LNCaP clone FGC (cell line): Measurements from ENCODE around the gene ALDH3B2.
"Not testable (repeated sequence)": the region's sequence is repeated elsewhere in the genome, so short reads cannot be mapped to it uniquely, and the experiment has no call there.

ENCODE experiments used
- DNase-seq: peaks from one replicate; pipeline ENCODE4 v3.0.0-alpha.2; 2011; ENCODE audit warnings: low read depth
- H3K4me3 ChIP-seq: 2 replicates; pipeline ENCODE4 v1.5.1; 2011; ENCODE audit warnings: mild to moderate bottlenecking, low read depth, low read length, control low read depth
- TF ChIP-seq, protein P1 (sequence below): IDR thresholded peaks from 2 replicates; pipeline ENCODE4 v1.5.1; 2012; ENCODE audit warnings: mild to moderate bottlenecking; ENCODE audit not compliant: control insufficient read depth, insufficient read depth; ENCODE audit errors: extremely low read depth

Gene ALDH3B2

DNA sequence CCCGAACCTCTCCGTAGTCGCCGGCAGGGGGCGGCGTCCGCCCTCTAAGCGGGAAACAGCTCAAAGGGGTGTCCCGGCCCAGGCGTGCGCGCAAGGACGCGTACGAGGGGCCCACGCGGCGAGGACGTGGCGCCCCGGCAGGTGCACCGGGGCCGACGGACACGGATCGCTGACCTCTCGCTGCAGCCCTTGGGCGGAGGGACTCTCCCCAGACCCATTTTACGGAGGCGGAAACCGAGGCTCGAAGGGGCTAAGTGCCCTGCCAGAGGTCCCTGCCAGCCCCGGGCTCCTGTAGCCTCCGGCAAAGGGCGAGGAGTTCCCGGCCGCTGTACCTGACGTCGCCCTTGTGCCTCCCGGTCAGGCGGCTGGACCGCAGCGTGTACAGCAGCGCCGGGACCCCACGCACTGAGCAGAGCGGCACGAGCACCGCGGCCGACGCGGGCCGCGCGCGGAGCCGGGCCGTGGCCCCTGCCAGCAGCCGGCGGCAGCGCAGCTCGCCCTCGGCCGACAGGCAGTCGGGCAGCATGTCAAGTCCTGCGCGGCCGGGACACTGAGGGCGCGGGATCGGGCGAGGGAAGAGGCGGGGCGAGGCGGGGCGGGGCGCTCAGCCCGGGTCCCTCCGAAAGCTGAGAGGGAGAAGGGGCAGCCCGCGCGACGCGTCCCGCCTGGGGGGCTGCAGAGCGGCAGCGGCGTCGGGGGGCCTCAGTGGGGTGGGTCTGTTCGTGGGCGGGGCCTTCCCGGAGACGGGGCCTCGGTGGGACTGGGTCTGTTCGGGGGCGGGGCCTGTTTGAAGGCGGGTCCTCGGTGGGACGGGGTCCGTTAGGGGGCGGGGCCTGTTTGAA, 44.8 kb downstream of the ALDH3B2 start, which contains the start of gene NUDT8:
NUDT8 (minus strand) TSS at position 552 of the 842 bp plus-strand sequence; CDS start at position 526, 26 bp downstream.
- peak within 1 kb of the TSS; percentile 70 for H3K4me3 ChIP-seq
- TF ChIP-seq, protein P1, sequence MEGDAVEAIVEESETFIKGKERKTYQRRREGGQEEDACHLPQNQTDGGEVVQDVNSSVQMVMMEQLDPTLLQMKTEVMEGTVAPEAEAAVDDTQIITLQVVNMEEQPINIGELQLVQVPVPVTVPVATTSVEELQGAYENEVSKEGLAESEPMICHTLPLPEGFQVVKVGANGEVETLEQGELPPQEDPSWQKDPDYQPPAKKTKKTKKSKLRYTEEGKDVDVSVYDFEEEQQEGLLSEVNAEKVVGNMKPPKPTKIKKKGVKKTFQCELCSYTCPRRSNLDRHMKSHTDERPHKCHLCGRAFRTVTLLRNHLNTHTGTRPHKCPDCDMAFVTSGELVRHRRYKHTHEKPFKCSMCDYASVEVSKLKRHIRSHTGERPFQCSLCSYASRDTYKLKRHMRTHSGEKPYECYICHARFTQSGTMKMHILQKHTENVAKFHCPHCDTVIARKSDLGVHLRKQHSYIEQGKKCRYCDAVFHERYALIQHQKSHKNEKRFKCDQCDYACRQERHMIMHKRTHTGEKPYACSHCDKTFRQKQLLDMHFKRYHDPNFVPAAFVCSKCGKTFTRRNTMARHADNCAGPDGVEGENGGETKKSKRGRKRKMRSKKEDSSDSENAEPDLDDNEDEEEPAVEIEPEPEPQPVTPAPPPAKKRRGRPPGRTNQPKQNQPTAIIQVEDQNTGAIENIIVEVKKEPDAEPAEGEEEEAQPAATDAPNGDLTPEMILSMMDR, result peak; percentile 72
- peak; percentile 50 for DNase-seq

DNA sequence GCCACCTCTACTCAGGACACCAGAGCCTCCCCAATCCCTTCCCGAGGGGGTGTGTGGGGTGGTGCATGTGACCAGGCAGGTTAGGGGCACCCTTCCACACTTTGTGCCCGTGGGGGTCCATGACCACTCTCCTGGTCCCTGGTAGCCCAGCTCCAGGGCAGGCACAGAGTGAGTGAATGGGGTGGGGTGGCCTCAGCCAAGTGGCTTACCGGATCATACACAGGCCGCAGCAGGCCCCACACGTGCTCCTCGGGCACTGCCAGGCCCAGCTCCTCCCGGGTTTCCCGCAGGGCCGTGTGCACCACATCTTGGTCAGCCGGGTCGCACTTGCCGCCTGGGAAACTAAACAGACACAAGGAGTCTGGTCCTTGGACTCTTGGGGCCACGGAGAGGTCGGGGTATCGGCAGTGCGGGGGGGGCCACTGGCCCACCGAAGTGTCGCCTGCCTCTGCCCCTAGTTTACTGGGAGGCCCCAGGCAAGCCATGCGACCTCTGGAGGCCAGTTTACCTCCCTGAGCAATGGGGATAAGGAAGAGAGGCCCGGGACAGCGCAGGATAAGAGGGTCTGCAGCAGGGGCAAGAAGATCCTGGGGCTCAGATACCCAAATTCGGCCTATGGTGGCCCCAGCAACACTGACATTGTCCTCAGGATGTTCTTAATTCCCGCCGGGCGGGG, 45.6 kb downstream of the ALDH3B2 start:
- peak overlapping the region; percentile 70 for H3K4me3 ChIP-seq
- peak; percentile 14 for DNase-seq
- TF ChIP-seq, protein P1, result no peak

DNA sequence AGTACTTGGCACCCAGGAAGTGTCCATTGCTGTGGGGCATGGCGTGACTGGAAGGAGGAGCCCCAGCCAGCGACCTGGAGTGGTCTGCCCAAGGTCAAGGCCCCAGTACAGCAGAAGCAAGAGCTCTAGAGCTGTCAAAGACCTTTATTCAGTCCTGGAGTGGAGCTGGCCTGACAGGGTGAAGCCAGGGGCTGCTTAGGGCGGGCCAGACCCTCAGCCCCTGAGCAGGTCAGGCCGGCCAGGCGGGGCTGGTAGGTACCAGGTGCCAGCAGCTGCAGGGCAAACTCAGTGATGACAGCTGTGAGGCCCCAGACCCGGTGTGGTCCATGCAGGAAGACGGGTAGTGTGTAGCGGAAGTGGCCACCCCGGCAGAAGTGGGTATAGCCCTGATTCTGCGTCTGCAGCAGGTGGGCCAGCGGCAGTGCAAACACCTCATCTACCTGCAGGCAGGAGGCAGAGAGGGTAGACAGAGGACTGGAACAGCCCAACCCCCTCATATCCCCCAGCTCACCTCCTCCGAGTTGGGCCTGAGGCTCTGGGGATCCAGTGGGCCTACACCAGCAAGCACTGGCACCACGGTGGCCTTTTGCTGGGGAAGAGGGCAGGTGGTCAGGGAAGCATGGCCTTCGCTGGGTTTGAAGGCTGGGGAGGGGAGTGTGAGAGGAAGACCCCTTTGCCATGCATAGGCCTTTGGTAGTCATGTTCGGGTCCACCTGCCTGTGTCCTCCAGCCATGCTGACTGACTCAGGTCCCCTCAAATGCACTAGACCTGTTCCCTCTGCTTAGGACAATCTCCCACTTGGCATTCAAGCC, 46.4 kb downstream of the ALDH3B2 start:
- H3K4me3 ChIP-seq, result peak overlapping the region; percentile 70
- TF ChIP-seq, protein P1, result no peak
- DNase-seq, result no peak

DNA sequence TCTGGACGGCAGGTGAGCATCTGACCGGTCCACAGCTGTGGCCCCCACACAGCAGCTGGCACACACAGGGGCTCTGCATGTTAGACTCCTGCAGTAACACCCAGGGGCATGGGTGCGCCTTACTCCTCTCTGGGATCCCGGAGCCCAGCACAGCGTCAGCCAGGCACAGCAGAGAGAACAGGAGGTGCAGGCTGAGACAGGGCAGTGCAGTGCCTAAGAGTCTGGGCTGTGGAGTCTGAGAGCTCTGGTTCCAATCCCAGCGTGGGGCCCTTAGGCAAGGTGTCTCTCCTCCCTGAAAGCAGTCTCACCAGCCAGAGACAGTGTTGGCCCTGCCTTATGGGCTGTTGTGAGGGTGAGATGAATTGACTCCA, 47.0 kb downstream of the ALDH3B2 start:
- TF ChIP-seq, protein P1, result no peak
- DNase-seq, result no peak

DNA sequence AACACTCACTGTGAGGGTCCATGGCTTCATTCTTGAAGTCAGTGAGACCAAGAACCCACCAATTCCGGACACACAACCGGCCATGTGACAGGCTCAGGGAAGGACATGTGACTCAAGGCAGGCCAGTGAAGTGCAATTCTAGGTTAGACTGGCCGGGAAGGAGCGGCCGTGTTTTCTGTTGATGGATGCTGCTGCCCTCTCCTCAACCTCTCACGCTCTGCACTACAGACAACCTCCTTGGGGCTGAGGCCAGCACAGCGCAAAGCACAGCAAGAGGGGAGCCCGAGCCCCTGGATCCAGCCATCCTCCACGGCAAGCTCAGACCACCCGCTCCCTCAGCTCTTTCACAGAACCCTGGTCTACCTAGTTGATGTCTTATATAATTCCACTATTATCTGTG, 47.5 kb downstream of the ALDH3B2 start:
- no peak overlapping the region for H3K4me3 ChIP-seq
- TF ChIP-seq, protein P1, result no peak
- DNase-seq, result no peak

More for the DNA sequence above, 47.0 kb downstream of the ALDH3B2 start:
- no peak overlapping the region for H3K4me3 ChIP-seq

DNA sequence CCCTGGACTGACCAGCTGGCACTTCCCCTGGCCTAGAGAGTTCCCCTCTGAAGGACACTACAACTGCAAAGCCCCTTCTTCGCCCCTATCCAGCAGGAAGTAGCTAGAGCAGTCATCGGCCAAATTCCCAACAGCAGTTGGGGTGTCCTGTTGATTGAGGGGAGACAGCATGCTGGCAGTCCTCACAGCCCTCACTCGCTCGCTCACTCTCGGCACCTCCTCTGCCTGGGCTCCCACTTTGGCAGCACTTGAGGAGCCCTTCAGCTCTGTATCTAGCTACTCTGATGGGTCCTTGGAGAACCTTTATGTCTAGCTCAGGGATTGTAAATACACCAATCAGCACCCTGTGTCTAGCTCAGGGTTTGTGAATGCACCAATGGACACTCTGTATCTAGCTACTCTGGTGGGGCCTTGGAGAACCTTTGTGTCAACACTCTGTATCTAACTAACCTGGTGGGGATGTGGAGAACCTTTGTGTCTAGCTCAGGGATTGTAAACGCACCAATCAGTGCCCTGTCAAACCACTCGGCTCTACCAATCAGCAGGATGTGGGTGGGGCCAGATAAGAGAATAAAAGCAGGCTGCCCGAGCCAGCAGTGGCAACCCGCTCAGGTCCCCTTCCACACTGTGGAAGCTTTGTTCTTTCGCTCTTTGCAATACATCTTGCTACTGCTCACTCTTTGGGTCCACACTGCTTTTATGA, 48.1 kb downstream of the ALDH3B2 start:
- not testable (repeated sequence) for H3K4me3 ChIP-seq, DNase-seq

DNA sequence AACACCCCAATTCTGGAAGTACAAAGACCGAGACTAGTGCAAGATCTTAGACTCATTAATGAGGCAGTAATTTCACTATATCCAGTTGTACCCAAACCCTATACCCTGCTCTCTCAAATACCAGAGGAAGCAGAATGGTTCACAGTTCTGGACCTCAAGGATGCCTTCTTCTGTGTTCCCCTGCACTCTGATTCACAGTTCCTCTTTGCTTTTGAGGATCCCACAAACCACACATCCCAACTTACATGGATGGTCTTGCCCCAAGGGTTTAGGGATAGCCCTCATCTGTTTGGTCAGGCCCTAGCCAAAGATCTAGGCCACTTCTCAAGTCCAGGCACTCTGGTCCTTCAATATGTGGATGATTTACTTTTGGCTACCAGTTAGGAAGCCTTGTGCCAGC, 50.6 kb downstream of the ALDH3B2 start:
- H3K4me3 ChIP-seq, DNase-seq: not testable (repeated sequence)

DNA sequence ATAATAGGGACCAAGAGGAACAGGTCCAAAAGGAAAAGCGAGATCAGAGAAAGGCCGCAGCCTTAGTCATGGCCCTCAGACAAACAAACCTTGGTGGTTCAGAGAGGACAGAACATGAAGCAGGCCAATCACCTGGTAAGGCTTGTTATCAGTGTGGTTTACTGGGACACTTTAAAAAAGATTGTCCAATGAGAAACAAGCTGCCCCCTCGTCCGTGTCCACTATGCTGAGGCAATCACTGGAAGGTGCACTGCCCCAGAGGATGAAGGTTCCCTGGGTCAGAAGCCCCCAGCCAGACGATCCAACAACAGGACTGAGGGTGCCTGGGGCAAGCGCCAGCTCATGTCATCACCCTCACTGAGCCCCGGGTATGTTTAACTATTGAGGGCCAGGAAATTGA, 51.5 kb downstream of the ALDH3B2 start:
- not testable (repeated sequence) for H3K4me3 ChIP-seq

DNA sequence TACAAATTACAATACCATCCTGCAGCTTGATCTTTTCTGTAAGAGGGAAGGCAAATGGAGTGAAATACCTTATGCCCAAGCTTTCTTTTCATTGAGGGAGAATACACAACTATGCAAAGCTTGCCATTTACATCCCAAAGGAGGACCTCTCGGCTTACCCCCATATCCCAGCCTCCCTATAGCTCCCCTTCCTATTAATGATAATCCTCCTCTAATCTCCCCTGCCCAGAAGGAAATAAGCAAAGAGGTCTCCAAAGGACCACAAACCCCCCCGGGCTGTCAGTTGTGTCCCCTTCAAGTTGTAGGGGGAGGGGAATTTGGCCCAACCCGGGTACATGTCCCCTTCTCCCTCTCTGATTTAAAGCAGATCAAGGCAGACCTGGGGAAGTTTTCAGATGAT, 52.5 kb downstream of the ALDH3B2 start:
- not testable (repeated sequence) for H3K4me3 ChIP-seq

More for the DNA sequence above, 51.5 kb downstream of the ALDH3B2 start:
- DNase-seq, result not testable (repeated sequence)

DNA sequence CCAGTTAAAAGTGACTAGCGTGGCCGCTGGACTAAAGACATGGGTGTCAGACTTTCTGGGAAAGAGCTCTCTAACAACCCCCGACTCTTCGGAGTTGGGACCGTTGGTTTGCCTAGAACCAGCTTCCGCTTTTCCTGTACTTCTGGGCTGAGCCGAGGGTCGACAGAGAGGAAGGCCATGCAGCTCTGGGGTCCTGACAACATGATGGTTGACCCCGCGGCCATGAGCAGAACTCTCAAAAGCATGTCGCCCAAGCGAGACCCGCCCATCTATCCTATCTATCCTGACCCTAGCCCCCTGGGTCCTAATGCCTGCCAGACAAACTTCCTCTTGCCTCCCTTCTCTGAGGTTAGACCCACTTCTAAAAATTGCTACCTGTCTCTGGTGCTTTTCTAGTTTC, 53.8 kb downstream of the ALDH3B2 start:
- DNase-seq, H3K4me3 ChIP-seq: not testable (repeated sequence)

More for the DNA sequence above, 52.5 kb downstream of the ALDH3B2 start:
- not testable (repeated sequence) for DNase-seq
